NT2/D1 (cell line): Measurements from ENCODE around the gene ZNF385C.

Experiments used
- YY1 ChIP-seq: IDR thresholded peaks from 2 replicates; pipeline ENCODE4 v1.6.1; 2011; ENCODE audit not compliant: insufficient read length, insufficient read depth
- ZNF274 ChIP-seq: IDR thresholded peaks from 2 replicates; pipeline ENCODE4 v1.6.1; 2011; ENCODE audit warnings: mild to moderate bottlenecking, low read depth, low read length

GRCh38 chr17:42131232-42131631 is 33.0 kb upstream of the ZNF385C start:
- no peak for TF ChIP-seq ZNF274
- no peak for TF ChIP-seq YY1
